GM19035 (cell line): ENCODE results near the gene STX2.

Experiments
- ATAC-seq: cut with Tn5 transposase; IDR thresholded peaks from one replicate; pipeline ENCODE4 v1.9.1; 2021; ENCODE audit not compliant: unreplicated experiment

The STX2 gene

DNA sequence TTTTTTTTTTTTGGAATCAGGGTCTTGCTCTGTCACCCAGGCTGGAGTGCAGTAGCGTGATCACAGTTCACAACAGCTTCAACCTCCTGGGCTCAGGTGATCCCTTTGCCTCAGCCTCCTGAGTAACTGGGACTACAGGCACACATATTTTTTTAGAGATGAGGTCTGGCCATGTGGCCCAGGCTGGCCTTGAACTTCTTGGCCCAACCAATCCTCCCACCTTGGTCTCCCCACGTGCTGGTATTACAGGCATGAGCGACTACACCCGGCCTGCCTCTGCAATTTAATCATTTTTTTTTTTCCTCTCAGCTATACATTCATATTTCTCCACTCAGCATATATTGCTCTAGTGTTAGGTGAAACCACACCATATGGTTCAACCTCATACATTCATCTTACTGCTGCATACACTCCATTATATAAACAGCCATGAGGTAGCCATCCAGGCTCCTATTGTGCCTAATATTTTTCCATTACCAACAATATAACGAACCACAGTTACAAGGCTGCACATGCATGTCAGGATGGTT, 7.1 kb downstream of the STX2 start:
- ATAC-seq = no peak

GRCh38 chr12:130831246-130831645, 7.8 kb downstream of the STX2 start:
- ATAC-seq = no peak

GRCh38 chr12:130830246-130830551, 8.9 kb downstream of the STX2 start:
- ATAC-seq = no peak

- no peak for ATAC-seq
These were observed 9.4 kb downstream of the STX2 start for GRCh38 chr12:130829391-130830245.

DNA sequence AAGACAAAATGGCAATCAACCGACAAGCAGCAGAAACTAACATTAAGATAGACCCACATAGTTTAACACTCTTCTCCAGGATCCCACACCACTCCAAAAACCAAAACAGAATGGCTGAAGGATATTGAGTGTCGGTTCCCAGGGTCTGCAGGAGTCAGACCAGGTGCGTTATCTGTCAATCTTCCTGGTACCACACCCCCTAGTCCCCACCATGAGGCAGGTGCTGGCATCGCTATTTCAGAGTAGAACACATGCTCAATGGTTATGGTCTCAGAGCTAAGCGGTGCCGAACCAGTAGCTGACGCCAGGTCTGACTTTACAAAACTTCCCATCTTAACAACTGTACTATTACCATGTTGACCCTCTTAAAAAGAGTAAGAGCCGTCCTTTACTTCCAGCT, 10.2 kb downstream of the STX2 start:
- no peak for ATAC-seq

- ATAC-seq = no peak
These were observed 11.6 kb downstream of the STX2 start for GRCh38 chr12:130827432-130827831.

- ATAC-seq = no peak
These were observed 12.8 kb downstream of the STX2 start for GRCh38 chr12:130826151-130826801.

GRCh38 chr12:130825771-130826150, 13.3 kb downstream of the STX2 start:
- ATAC-seq = no peak

DNA sequence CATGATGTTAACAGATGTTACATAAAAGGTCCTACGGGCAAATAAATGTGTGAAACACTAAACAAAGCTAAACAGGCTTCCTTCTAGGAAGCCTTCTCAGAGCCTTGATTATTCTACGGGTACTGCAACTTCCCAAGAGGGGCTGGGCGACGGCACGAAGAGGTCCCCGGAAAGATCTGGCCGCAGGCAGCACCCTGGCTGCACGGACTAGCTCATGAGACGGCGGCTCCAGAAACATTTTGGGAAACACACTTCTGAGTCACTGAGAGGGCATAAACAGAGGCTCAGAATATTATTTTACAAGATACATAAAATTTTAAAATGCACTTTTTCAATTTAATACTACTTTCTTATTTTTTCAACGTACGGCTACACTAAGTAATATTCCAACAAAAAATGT, 19.4 kb downstream of the STX2 start:
- no peak for ATAC-seq

DNA sequence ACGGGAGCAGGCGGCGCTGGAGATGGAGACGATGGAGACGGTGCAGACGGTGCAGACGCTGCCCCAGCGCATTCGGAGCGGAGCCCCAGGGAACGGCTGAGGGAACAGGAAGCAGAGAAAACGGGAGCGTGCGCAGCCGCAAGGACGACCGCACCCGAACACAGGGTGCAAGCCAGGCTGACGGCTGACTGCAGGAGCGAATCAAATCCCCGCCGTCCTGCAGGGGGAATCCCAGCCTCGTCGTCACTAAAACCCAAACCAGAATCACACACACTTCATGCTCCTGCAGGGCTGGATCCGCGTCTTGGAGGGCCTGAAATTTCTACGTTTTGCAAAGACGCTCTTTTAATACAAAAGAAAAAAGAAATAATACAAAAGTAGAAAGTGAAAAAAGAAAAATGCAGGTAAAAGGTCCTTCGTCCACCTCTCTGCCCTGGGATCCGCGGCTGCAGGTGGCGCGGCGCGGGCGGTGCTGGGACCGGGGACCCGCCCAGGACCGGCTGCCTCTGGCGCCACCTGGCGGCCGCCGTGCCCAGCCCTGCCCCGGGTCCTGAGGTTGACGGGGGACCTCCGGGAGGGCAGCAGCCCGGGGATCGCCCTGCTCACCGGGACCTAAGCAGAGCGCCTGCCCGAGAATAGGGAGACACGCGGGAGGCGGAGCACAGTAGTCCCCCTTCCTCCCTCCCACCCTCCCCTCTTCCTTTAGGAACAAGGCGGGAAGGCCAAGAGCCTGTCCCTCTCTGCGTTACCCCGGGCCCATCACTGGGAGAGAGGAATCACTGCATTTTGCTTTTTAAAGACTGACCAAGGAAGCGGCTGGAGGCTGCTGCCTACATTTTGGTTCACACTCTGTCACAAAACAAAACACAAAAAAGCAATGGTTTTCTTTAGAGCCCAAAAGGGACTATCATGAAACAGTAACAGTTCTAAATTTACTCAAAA, 20.1 kb downstream of the STX2 start:
- ATAC-seq = peak; percentile 90

GRCh38 chr12:130818272-130818634, 20.8 kb downstream of the STX2 start:
- ATAC-seq = no peak

DNA sequence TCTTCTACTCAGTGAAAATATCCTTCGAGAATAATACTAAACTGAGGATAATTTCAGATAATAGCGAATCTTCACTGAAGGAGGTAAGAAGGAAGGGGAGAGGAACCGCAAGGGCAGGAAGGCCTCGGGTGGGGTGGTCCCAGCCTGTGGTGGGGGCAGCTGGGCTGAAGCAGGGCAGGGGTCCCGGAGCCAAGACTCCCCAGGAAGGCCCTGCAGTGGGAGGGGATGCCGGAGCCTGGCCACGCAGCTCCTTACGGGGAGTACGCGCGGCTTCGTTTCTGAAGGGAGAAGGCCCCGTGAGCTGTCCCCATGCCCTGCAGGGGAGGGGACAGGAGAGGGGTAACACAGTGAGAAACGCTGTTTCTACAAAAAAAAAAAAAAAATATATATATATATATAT, 21.2 kb downstream of the STX2 start:
- ATAC-seq = no peak

- ATAC-seq = no peak
These were observed 23.0 kb downstream of the STX2 start for GRCh38 chr12:130816097-130816496.

DNA sequence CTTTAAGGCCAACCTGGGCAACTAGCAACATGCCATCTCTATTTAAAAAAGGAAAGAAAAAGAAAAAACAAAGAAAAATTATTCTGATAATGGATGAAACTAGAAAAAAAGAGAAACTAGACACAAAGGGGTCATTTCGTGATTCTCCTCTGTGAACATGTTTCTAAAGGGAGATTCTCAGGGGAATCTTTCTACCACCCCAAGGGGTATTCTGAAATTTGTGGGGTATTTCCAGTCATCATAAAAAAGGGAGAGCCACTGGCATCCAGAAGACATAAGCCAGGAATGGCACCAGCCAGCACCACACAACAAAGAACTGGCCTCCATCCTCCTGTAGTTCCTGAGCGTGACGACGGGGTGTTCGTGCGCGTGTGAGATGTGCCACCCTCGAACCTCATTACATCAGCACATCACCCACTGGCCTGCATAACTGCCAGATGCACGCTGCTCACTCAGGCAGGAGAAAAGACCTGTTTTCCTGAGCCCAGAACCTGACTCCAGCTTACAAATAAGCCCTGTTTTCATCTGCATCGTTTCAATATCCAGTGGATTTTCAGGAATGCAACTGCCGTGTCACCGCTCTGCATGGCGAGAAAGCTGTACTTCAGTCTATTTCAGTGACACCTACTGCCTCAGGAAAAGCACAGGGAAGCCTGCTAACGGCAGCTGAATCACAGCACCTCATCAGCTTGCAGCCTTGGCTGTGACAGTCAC, 23.9 kb downstream of the STX2 start:
- ATAC-seq = no peak

- ATAC-seq = no peak
These were observed 25.1 kb downstream of the STX2 start for GRCh38 chr12:130813949-130814348.

DNA sequence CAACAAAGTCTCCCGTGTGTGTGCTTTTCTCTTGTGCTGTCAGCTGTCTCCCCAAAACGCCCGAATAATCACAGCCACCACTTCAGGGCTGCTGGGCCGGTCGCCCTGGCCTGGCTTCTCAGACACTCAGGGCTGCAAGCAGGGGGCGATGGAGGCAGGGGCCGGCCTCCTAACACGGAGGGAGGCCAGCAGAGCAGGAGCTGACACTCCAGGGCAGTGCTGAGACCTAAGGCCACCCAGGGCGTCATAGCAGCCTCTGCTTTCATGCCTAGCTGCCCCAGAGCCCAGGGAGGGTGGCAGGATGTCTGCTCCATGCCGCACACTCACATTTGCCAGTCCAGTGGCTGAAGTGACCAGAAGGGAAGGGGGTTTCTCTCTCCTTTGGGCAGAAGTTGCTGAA, 25.6 kb downstream of the STX2 start:
- no peak for ATAC-seq

- ATAC-seq = no peak
These were observed 29.3 kb downstream of the STX2 start for GRCh38 chr12:130809791-130810190.

GRCh38 chr12:130807309-130807708, 31.7 kb downstream of the STX2 start:
- ATAC-seq = no peak

DNA sequence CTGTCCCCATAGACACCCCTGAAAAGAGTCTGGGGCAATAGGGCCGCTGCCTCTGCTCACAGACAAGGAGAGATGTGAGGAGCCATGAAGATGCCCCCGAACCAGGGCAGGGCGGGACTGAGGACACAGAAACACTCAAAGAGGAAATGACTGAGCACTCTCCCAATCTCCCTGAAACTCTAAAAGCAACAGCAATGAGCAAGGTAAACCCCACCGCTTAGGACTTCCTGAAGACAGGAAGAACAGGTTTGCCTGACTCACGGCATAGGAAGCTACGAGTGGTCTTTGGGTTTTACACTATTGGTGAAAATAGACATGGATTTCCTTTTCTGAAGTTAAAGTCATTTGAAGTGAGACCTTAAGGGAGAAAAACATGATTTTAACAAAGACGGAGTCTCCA, 32.5 kb downstream of the STX2 start:
- no peak for ATAC-seq

DNA sequence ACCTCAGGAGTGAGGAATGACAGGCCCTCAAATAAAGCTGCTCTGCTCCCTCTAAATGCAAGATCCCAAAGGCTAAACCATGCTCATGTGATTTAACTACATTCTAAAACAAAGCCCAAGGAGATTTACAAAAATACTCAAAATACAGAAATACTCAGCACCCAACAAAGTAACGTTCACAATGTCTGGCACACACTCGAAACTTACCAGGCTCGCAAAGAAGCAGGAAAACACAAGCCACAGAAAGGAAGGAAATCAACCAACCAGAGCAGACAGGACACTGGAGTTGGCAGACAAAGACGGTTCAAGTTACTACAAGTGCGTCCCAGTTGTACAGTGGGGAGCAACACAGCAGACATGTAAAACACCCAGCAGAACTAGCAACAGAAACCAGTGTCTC, 33.4 kb downstream of the STX2 start:
- ATAC-seq = no peak

DNA sequence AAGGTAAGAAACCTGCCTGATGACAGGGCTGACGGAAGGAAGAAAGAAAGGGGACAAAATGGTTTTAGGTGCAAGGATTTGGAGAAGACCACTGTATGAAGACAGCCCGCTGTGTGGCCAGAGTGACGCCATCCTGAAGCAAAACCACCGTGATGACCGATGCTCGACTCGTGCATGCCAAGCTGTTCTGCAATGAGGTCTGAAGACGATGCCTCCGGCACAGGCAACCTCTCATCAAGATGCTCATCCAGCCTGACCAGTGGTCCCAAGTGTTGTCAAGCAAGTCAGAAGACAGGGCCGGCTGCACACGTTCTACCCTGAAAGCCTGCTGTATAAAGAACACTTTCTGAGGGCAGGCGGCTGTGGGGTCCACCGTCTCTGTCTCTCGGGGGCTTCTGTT, 34.8 kb downstream of the STX2 start:
- no peak for ATAC-seq
